T-helper 17 cell (primary cell): ENCODE results near the gene XIST. TPM values are rescaled to one million over a fixed set of nuclear protein-coding genes. Genes with fewer than 3 reads are reported as not detected.
"Not testable (repeated sequence)": the region's sequence is repeated elsewhere in the genome, so short reads cannot be mapped to it uniquely, and the experiment has no call there.

Experiments used
- ATAC-seq: fragments of 150-1000 bp; cut with Tn5 transposase; 2 replicates; pipeline ENCODE4 v1.10.0; 2021; ENCODE audit warnings: mild to moderate bottlenecking, moderate library complexity
- DNase-seq, 3 donors: peaks; one replicate each; pipeline versions ENCODE4 v3.0.0 to v3.0.0-alpha.2; 2020 to 2021
- H3K9me3 ChIP-seq: one replicate; pipeline ENCODE4 v1.7.0; 2013; ENCODE audit warnings: low read length, mild to moderate bottlenecking; ENCODE audit not compliant: control insufficient read depth, poor library complexity, severe bottlenecking
- H3K27ac Mint-ChIP-seq: one replicate; pipeline ENCODE4 v1.8.0; 2022; ENCODE audit warnings: mild to moderate bottlenecking, moderate library complexity, mixed read lengths
- H3K27me3 Mint-ChIP-seq: one replicate; pipeline ENCODE4 v1.8.0; 2022; ENCODE audit warnings: mixed read lengths
- H3K36me3 Mint-ChIP-seq: one replicate; pipeline ENCODE4 v1.8.0; 2022; ENCODE audit warnings: low read depth, mixed read lengths
- H3K4me1 Mint-ChIP-seq: one replicate; pipeline ENCODE4 v1.8.0; 2022; ENCODE audit warnings: mild to moderate bottlenecking, mixed read lengths
- H3K4me3 Mint-ChIP-seq: one replicate; pipeline ENCODE4 v1.8.0; 2022; ENCODE audit warnings: mild to moderate bottlenecking, moderate library complexity, mixed read lengths
- total RNA-seq, 4 donors: library from RNA in 2 of 4; stranded (reverse) in 2 of 4; gene quantifications; one replicate each; pipeline ENCODE4 v1.2.3 and lab custom pipeline; 2022 to 2026

XIST gene
- total RNA-seq (not detected), total RNA-seq (lab: John Stamatoyannopoulos, UW) (2.0 to 284 reads per million in 2 donors)

GRCh38 chrX:73852467-73852866 lies at the start of gene XIST:
XIST (minus strand) TSS chrX:73852714.
- Mint-ChIP-seq H3K4me1 (no peaks in the 10 kb centered on the region), H3K27me3 (no peaks in the 10 kb centered on the region), H3K4me3 (no peak within 1 kb of the TSS), H3K36me3 (no peaks in the 10 kb centered on the region), H3K27ac (no peak within 1 kb of the TSS)
- DNase-seq (no peak), ATAC-seq (no peak)
- no peaks in the 10 kb centered on the region for H3K9me3 ChIP-seq

DNA sequence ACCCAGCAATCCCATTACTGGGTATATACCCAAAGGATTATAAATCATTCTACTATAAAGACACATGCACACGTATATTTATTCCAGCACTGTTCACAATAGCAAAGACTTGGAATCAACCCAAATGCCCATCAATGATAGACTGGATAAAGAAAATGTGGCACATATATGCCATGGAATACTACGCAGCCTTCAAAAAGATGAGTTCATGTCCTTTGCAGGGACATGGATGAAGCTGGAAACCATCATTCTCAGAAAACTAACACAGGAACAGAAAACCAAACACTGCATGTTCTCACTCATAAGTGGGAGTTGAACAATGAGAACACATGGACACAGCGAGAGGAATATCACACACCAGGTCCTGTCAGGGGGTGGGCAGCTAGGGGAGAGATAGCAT lies 45.8 kb upstream of the XIST start:
- H3K36me3 Mint-ChIP-seq, H3K9me3 ChIP-seq, H3K27ac Mint-ChIP-seq, DNase-seq, H3K4me3 Mint-ChIP-seq, H3K27me3 Mint-ChIP-seq, ATAC-seq, H3K4me1 Mint-ChIP-seq: not testable (repeated sequence)

- not testable (repeated sequence) for H3K27me3 Mint-ChIP-seq, H3K9me3 ChIP-seq, ATAC-seq, H3K36me3 Mint-ChIP-seq, H3K4me1 Mint-ChIP-seq, DNase-seq, H3K27ac Mint-ChIP-seq, H3K4me3 Mint-ChIP-seq
These were observed 40.1 kb upstream of the XIST start for GRCh38 chrX:73892515-73893090.

- not testable (repeated sequence) for H3K4me3 Mint-ChIP-seq, H3K36me3 Mint-ChIP-seq, DNase-seq, H3K9me3 ChIP-seq, H3K27ac Mint-ChIP-seq, H3K27me3 Mint-ChIP-seq, ATAC-seq, H3K4me1 Mint-ChIP-seq
These were observed 29.7 kb upstream of the XIST start for GRCh38 chrX:73882260-73882659.

GRCh38 chrX:73877687-73878086 lies 25.2 kb upstream of the XIST start:
- ATAC-seq: no peak
- H3K9me3 ChIP-seq: no peaks in the 10 kb centered on the region
- Mint-ChIP-seq H3K4me1 (no peaks in the 10 kb centered on the region), H3K36me3 (no peaks in the 10 kb centered on the region), H3K27ac (no peak overlapping the region), H3K4me3 (no peak overlapping the region), H3K27me3 (no peaks in the 10 kb centered on the region)
- DNase-seq: no peak

DNA sequence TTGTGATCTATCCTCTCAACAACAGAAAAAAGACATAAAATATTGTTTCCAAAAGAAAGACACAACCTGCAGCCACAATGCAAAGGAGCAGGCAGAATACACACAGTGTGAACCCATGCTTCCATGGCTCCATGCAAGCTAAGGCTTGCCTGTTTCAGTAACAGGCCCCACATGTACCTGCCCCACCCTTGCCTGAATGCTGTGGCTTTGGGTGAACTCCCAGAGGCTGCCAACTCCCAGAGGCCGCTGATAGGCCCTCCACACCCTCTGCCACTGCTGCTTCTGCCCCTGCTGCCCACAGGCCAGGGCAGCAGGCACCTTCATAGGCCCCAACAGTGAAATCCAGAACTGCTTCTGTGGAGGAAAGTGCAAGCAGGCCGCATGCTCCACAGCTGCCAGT lies 24.4 kb upstream of the XIST start:
- ATAC-seq (no peak), DNase-seq (no peak)
- H3K36me3 Mint-ChIP-seq: no peaks in the 10 kb centered on the region
- no peaks in the 10 kb centered on the region for H3K27me3 Mint-ChIP-seq
- H3K4me3 Mint-ChIP-seq: no peak overlapping the region
- peaks cover 3% of the 10 kb centered on the region for H3K4me1 Mint-ChIP-seq
- no peaks in the 10 kb centered on the region for H3K9me3 ChIP-seq
- no peak overlapping the region for H3K27ac Mint-ChIP-seq

DNA sequence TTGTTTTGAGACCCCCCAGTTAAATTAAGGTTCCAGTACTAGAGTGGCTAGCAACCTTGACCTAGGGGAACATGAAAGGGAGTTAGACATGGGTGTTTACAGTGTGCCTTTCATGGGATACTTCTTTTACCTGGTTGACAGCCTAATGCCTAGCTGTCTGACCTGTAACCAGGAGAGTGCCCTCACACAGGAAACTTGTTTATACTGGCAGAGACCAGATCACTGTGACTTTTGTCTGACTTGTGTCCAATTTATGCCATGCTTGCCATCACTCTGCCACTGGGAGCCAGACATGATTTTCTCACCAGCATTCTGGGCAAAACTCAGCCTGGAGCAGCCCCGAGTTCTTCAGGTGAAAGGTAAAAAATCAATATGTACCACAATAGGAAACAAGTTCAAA lies 16.4 kb upstream of the XIST start:
- no peaks in the 10 kb centered on the region for H3K9me3 ChIP-seq
- H3K4me1 Mint-ChIP-seq: peaks cover 4% of the 10 kb centered on the region
- H3K27ac Mint-ChIP-seq: no peak overlapping the region
- ATAC-seq: no peak
- DNase-seq: no peak
- H3K36me3 Mint-ChIP-seq: peaks cover 2% of the 10 kb centered on the region
- H3K4me3 Mint-ChIP-seq: no peak overlapping the region
- H3K27me3 Mint-ChIP-seq: no peaks in the 10 kb centered on the region

DNA sequence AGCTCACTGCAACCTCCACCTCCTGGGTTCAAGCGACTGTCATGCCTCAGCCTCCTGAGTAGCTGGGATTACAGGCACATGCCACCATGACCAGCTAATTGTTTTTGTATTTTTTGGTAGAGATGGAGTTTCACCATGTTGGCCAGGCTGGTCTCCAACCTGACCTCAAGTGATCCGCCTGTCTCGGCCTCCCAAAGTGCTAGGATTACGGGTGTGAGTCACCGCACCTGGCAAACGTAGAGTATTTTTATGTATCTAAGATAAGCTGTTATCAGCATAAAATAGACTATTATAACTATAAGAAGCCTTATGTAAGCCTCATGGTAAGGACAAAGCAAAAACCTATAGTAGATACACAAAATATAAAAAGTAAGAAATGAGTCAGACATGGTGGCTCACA lies 14.6 kb upstream of the XIST start:
- no peak overlapping the region for H3K4me3 Mint-ChIP-seq
- DNase-seq (no peak), ATAC-seq (no peak)
- no peak overlapping the region for H3K27ac Mint-ChIP-seq
- no peaks in the 10 kb centered on the region for H3K27me3 Mint-ChIP-seq
- H3K4me1 Mint-ChIP-seq: peaks cover 4% of the 10 kb centered on the region
- no peaks in the 10 kb centered on the region for H3K9me3 ChIP-seq
- H3K36me3 Mint-ChIP-seq: peaks cover 2% of the 10 kb centered on the region

DNA sequence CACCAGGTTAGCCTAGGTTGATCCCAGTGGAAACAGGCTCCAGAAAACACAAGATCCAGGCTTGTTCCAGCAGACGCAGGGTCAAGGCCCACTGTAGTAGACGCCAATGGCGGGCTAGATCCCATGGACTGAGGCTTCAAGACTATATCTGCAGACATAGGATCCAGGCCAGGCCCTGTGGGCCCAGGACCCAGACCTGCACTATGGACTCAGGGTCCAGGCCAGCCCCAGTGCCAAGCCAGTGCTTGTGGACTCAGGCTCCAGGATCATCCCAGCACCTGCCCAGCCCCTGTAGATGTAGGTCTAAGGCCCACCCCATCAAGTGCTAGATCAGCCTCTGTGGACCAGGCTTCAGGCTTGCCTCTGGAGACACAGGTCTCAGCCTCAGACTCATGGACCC lies 11.3 kb upstream of the XIST start:
- H3K27me3 Mint-ChIP-seq: no peaks in the 10 kb centered on the region
- H3K36me3 Mint-ChIP-seq: no peaks in the 10 kb centered on the region
- H3K9me3 ChIP-seq: no peaks in the 10 kb centered on the region
- DNase-seq (no peak), ATAC-seq (no peak)
- H3K27ac Mint-ChIP-seq: no peak overlapping the region
- H3K4me3 Mint-ChIP-seq: no peak overlapping the region
- H3K4me1 Mint-ChIP-seq: no peaks in the 10 kb centered on the region

DNA sequence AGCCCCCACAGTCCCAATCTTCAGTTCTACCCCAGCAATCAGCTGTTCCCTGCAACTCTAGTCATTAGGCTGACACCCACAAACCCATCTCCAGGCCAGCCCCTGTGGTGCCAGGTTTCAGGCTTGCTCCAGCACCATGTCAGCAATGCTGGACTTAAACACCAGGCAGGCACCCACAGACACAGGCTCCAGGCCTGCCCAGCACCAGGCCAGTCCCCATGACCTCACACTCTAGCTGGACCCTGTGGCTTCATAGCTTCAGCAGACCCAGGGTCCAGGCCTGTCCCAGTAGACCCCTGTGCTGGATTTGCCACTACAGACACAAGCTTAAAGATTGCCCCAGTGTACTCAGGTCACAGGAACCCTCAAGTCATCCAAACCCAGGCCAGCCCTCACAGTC lies 10.8 kb upstream of the XIST start:
- Mint-ChIP-seq H3K4me1 (no peaks in the 10 kb centered on the region), H3K36me3 (no peaks in the 10 kb centered on the region), H3K4me3 (no peak overlapping the region), H3K27ac (no peak overlapping the region), H3K27me3 (no peaks in the 10 kb centered on the region)
- H3K9me3 ChIP-seq: no peaks in the 10 kb centered on the region
- ATAC-seq: no peak
- DNase-seq: no peak

DNA sequence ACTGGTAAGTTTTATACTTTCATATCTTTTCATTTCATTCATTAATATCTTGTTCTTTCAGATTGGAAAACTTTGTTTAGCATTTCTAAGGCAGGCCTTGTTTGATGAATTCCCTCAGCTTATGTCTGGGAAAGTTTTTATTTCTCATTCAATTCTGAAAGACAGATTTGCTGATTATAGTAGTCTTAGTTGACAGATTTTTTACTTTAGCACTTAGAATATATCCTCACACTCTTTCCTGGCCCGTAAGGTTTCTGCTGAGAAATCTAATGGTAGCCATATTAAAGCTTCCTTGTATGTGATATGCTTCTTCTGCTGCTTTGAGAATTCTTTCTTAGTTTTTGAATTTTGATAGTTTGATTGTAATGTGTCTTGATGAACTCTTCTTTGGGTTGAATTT lies 7.1 kb upstream of the XIST start:
- Mint-ChIP-seq H3K36me3 (no peaks in the 10 kb centered on the region), H3K27me3 (no peaks in the 10 kb centered on the region), H3K4me1 (no peaks in the 10 kb centered on the region), H3K4me3 (no peak overlapping the region), H3K27ac (no peak overlapping the region)
- no peaks in the 10 kb centered on the region for H3K9me3 ChIP-seq
- no peak for ATAC-seq
- no peak for DNase-seq

- Mint-ChIP-seq H3K27me3 (no peaks in the 10 kb centered on the region), H3K4me1 (no peaks in the 10 kb centered on the region), H3K4me3 (no peak overlapping the region), H3K27ac (no peak overlapping the region), H3K36me3 (no peaks in the 10 kb centered on the region)
- no peaks in the 10 kb centered on the region for H3K9me3 ChIP-seq
- DNase-seq (peak; percentile 11 to 47 (median 22)), ATAC-seq (peak; percentile 53)
These were observed 3.0 kb upstream of the XIST start for GRCh38 chrX:73855546-73855945.

DNA sequence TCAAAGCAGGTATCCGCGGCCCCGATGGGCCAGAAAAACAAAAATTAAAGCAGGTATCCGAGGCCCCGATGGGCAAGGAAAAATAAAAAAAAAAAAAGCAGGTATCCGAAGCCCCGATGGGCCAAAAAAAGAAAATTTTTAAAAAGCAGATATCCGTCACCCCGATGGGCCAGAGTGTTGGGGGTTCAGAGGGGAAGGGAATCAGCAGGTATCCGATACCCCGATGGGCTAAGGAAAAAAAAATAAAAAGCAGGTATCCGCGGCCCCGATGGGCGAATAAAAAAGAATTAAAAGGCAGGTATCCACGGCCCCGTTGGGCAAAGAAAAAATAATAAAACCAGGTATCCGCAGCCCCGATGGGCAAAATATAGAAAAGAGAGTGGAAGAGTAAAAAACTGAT lies 492 bp downstream of the XIST start:
- Mint-ChIP-seq H3K27ac (no peak overlapping the region), H3K4me1 (no peaks in the 10 kb centered on the region), H3K4me3 (no peak overlapping the region), H3K36me3 (no peaks in the 10 kb centered on the region), H3K27me3 (no peaks in the 10 kb centered on the region)
- no peak for ATAC-seq
- no peak for DNase-seq
- H3K9me3 ChIP-seq: no peaks in the 10 kb centered on the region

GRCh38 chrX:73851014-73852009 lies 1.2 kb downstream of the XIST start:
- H3K27me3 Mint-ChIP-seq: no peaks in the 10 kb centered on the region
- no peak for ATAC-seq

More at GRCh38 chrX:73851014-73852009, 1.2 kb downstream of the XIST start:
- Mint-ChIP-seq H3K27ac (no peak overlapping the region), H3K4me3 (no peak overlapping the region), H3K4me1 (no peaks in the 10 kb centered on the region), H3K36me3 (no peaks in the 10 kb centered on the region)
- no peaks in the 10 kb centered on the region for H3K9me3 ChIP-seq
- DNase-seq: no peak
